ENCODE measurements around the gene AFF2. TPM values are rescaled to one million over a fixed set of nuclear protein-coding genes. Genes with fewer than 3 reads are reported as not detected.

AFF2 gene
- total RNA-seq, 2 donors from 2014 or later, result 0.77 to 1.0 TPM

GRCh38 chrX:148609515-148610327 is 109.3 kb downstream of the AFF2 start:
- H3K27ac Mint-ChIP-seq, result no peak overlapping the region
- ATAC-seq, result peak; percentile 81 to 87
- peaks cover 5 to 6% of the 10 kb centered on the region in 2 donors for H3K36me3 Mint-ChIP-seq
- H3K9me3 Mint-ChIP-seq, result peaks cover 4% of the 10 kb centered on the region in 2 donors
- DNase-seq (ENCODE audit: low spot score in 2 of 2), result no peak

- peaks cover 5 to 6% of the 10 kb centered on the region in 2 donors for H3K36me3 Mint-ChIP-seq
- DNase-seq (ENCODE audit: low spot score in 2 of 2) (no peak), ATAC-seq (peak; percentile 11 to 29)
- no peak overlapping the region for H3K27ac Mint-ChIP-seq
- peaks cover 4% of the 10 kb centered on the region in 2 donors for H3K9me3 Mint-ChIP-seq
Measured at GRCh38 chrX:148610328-148610698, 109.9 kb downstream of the AFF2 start.

GRCh38 chrX:148611993-148612392 is 111.6 kb downstream of the AFF2 start:
- peaks cover 4% of the 10 kb centered on the region in 2 donors for H3K9me3 Mint-ChIP-seq
- no peak overlapping the region for H3K27ac Mint-ChIP-seq
- ATAC-seq (peak; percentile 60 to 77), DNase-seq (ENCODE audit: low spot score in 2 of 2) (no peak)
- peaks cover 5 to 6% of the 10 kb centered on the region in 2 donors for H3K36me3 Mint-ChIP-seq

GRCh38 chrX:148612431-148612830 is 112.0 kb downstream of the AFF2 start:
- Mint-ChIP-seq H3K27ac (no peak overlapping the region), H3K9me3 (peaks cover under 1% of the 10 kb centered on the region in 2 donors), H3K36me3 (peaks cover 2% of the 10 kb centered on the region in 2 donors)
- ATAC-seq (no peak), DNase-seq (ENCODE audit: low spot score in 2 of 2) (no peak)

GRCh38 chrX:148613636-148614035 is 113.2 kb downstream of the AFF2 start:
- Mint-ChIP-seq H3K36me3 (no peaks in the 10 kb centered on the region), H3K27ac (no peak overlapping the region), H3K9me3 (no peaks in the 10 kb centered on the region)
- no peak for DNase-seq (ENCODE audit: low spot score in 2 of 2)
- ATAC-seq, result no peak

- DNase-seq (ENCODE audit: low spot score in 2 of 2) (no peak), ATAC-seq (no peak)
- H3K9me3 Mint-ChIP-seq, result no peaks in the 10 kb centered on the region
- H3K36me3 Mint-ChIP-seq, result no peaks in the 10 kb centered on the region
- no peak overlapping the region for H3K27ac Mint-ChIP-seq
Measured at GRCh38 chrX:148615491-148615890, 115.1 kb downstream of the AFF2 start.

GRCh38 chrX:148618470-148619445 is 118.3 kb downstream of the AFF2 start:
- no peaks in the 10 kb centered on the region for H3K36me3 Mint-ChIP-seq
- H3K27ac Mint-ChIP-seq, result no peak overlapping the region

GRCh38 chrX:148620023-148620422 is 119.6 kb downstream of the AFF2 start:
- ATAC-seq, result no peak

More at GRCh38 chrX:148618470-148619445, 118.3 kb downstream of the AFF2 start:
- DNase-seq (ENCODE audit: low spot score in 2 of 2) (no peak), ATAC-seq (no peak)
- no peaks in the 10 kb centered on the region for H3K9me3 Mint-ChIP-seq

GRCh38 chrX:148624951-148625474 is 124.6 kb downstream of the AFF2 start:
- no peak for ATAC-seq
- no peaks in the 10 kb centered on the region for H3K36me3 Mint-ChIP-seq

More at GRCh38 chrX:148620023-148620422, 119.6 kb downstream of the AFF2 start:
- Mint-ChIP-seq H3K36me3 (no peaks in the 10 kb centered on the region), H3K27ac (no peak overlapping the region), H3K9me3 (no peaks in the 10 kb centered on the region)
- no peak for DNase-seq (ENCODE audit: low spot score in 2 of 2)

GRCh38 chrX:148628621-148629020 is 128.2 kb downstream of the AFF2 start:
- H3K36me3 Mint-ChIP-seq, result no peaks in the 10 kb centered on the region
- H3K9me3 Mint-ChIP-seq, result peaks cover 0 to 7% of the 10 kb centered on the region in 2 donors
- DNase-seq (ENCODE audit: low spot score in 2 of 2) (no peak), ATAC-seq (no peak)
- H3K27ac Mint-ChIP-seq, result no peak overlapping the region

More at GRCh38 chrX:148624951-148625474, 124.6 kb downstream of the AFF2 start:
- H3K27ac Mint-ChIP-seq, result no peak overlapping the region
- DNase-seq (ENCODE audit: low spot score in 2 of 2), result no peak
- H3K9me3 Mint-ChIP-seq, result peaks cover 0 to 7% of the 10 kb centered on the region in 2 donors

GRCh38 chrX:148629434-148629833 is 129.0 kb downstream of the AFF2 start:
- DNase-seq (ENCODE audit: low spot score in 2 of 2) (no peak), ATAC-seq (no peak)
- Mint-ChIP-seq H3K9me3 (peaks cover 0 to 7% of the 10 kb centered on the region in 2 donors), H3K36me3 (no peaks in the 10 kb centered on the region), H3K27ac (no peak overlapping the region)

GRCh38 chrX:148632444-148632843 is 132.0 kb downstream of the AFF2 start:
- H3K27ac Mint-ChIP-seq, result no peak overlapping the region

GRCh38 chrX:148633218-148633908 is 132.9 kb downstream of the AFF2 start:
- DNase-seq (ENCODE audit: low spot score in 2 of 2) (no peak), ATAC-seq (no peak)
- peaks cover 3 to 5% of the 10 kb centered on the region in 2 donors for H3K9me3 Mint-ChIP-seq
- H3K27ac Mint-ChIP-seq, result no peak overlapping the region
- no peaks in the 10 kb centered on the region for H3K36me3 Mint-ChIP-seq

More at GRCh38 chrX:148632444-148632843, 132.0 kb downstream of the AFF2 start:
- no peak for DNase-seq (ENCODE audit: low spot score in 2 of 2)
- H3K36me3 Mint-ChIP-seq, result no peaks in the 10 kb centered on the region
- H3K9me3 Mint-ChIP-seq, result peaks cover 0 to 2% of the 10 kb centered on the region in 2 donors
- no peak for ATAC-seq

- no peak for DNase-seq (ENCODE audit: low spot score in 2 of 2)
- H3K9me3 Mint-ChIP-seq, result peaks cover 5 to 7% of the 10 kb centered on the region in 2 donors
- H3K36me3 Mint-ChIP-seq, result no peaks in the 10 kb centered on the region
- H3K27ac Mint-ChIP-seq, result no peak overlapping the region
- no peak for ATAC-seq
Measured at GRCh38 chrX:148634591-148634990, 134.2 kb downstream of the AFF2 start.

GRCh38 chrX:148643460-148643859 is 143.0 kb downstream of the AFF2 start:
- DNase-seq (ENCODE audit: low spot score in 2 of 2), result no peak
- peaks cover under 1% of the 10 kb centered on the region in 2 donors for H3K9me3 Mint-ChIP-seq
- no peak overlapping the region for H3K27ac Mint-ChIP-seq
- H3K36me3 Mint-ChIP-seq, result no peaks in the 10 kb centered on the region
- no peak for ATAC-seq

GRCh38 chrX:148647651-148648050 is 147.2 kb downstream of the AFF2 start:
- no peaks in the 10 kb centered on the region for H3K36me3 Mint-ChIP-seq
- no peak overlapping the region for H3K27ac Mint-ChIP-seq
- no peaks in the 10 kb centered on the region for H3K9me3 Mint-ChIP-seq
- DNase-seq (ENCODE audit: low spot score in 2 of 2) (no peak), ATAC-seq (no peak)
